HFFc6 (cell line): ENCODE measurements around the gene MCM10. TPM values are rescaled to one million over a fixed set of nuclear protein-coding genes. Genes with fewer than 3 reads are reported as not detected.

ENCODE experiments used
- DNase-seq: peaks from one replicate; pipeline ENCODE4 v3.0.0-alpha.2; 2018
- H3K27ac Mint-ChIP-seq: 2 replicates; pipeline ENCODE4 v1.8.0; 2020; ENCODE audit warnings: mild to moderate bottlenecking, mixed read lengths
- H3K27me3 Mint-ChIP-seq: 2 replicates; pipeline ENCODE4 v1.8.0; 2021; ENCODE audit warnings: mild to moderate bottlenecking, moderate library complexity, mixed read lengths; ENCODE audit not compliant: insufficient read depth
- H3K36me3 Mint-ChIP-seq: 2 replicates; pipeline ENCODE4 v1.8.0; 2021; ENCODE audit warnings: low read depth, mixed read lengths
- H3K4me1 Mint-ChIP-seq: 2 replicates; pipeline ENCODE4 v1.8.0; 2020; ENCODE audit warnings: low read depth, mixed read lengths
- H3K4me3 Mint-ChIP-seq: 2 replicates; pipeline ENCODE4 v1.8.0; 2020; ENCODE audit warnings: mild to moderate bottlenecking, moderate library complexity, mixed read lengths
- H3K9me3 Mint-ChIP-seq: 2 replicates; pipeline ENCODE4 v1.8.0; 2020; ENCODE audit warnings: mild to moderate bottlenecking, mixed read lengths
- total RNA-seq, 6 experiments: library from RNA; stranded (reverse); fragmentation: NEBNext Ultra II Directional; extraction: Animal tissue kit (Norgen Biotek cat#: 25700); gene quantifications; 2 replicates in 1 of 6; 3 replicates in 5 of 6; pipeline ENCODE4 v1.2.3, GENCODE V29; 2021
- TF ChIP-seq, protein P1 (sequence below): fragments of 200-600 bp; sonication (generic); IDR thresholded peaks from 2 replicates; pipeline ENCODE4 v1.5.0; 2021; ENCODE audit warnings: antibody characterized with exemption, mild to moderate bottlenecking

MCM10 gene
- total RNA-seq, 6 experiments from 2014 or later, result 8.3 to 18.4 (median 15.7) TPM

GRCh38 chr10:13139676-13140075 is 21.7 kb upstream of the MCM10 start:
- Mint-ChIP-seq H3K4me3 (no peak overlapping the region), H3K27ac (no peak overlapping the region), H3K27me3 (no peaks in the 10 kb centered on the region), H3K4me1 (no peaks in the 10 kb centered on the region), H3K9me3 (no peaks in the 10 kb centered on the region), H3K36me3 (peaks cover 31% of the 10 kb centered on the region)
- no peak for DNase-seq
- TF ChIP-seq, protein P1, sequence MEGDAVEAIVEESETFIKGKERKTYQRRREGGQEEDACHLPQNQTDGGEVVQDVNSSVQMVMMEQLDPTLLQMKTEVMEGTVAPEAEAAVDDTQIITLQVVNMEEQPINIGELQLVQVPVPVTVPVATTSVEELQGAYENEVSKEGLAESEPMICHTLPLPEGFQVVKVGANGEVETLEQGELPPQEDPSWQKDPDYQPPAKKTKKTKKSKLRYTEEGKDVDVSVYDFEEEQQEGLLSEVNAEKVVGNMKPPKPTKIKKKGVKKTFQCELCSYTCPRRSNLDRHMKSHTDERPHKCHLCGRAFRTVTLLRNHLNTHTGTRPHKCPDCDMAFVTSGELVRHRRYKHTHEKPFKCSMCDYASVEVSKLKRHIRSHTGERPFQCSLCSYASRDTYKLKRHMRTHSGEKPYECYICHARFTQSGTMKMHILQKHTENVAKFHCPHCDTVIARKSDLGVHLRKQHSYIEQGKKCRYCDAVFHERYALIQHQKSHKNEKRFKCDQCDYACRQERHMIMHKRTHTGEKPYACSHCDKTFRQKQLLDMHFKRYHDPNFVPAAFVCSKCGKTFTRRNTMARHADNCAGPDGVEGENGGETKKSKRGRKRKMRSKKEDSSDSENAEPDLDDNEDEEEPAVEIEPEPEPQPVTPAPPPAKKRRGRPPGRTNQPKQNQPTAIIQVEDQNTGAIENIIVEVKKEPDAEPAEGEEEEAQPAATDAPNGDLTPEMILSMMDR, result no peak

DNA sequence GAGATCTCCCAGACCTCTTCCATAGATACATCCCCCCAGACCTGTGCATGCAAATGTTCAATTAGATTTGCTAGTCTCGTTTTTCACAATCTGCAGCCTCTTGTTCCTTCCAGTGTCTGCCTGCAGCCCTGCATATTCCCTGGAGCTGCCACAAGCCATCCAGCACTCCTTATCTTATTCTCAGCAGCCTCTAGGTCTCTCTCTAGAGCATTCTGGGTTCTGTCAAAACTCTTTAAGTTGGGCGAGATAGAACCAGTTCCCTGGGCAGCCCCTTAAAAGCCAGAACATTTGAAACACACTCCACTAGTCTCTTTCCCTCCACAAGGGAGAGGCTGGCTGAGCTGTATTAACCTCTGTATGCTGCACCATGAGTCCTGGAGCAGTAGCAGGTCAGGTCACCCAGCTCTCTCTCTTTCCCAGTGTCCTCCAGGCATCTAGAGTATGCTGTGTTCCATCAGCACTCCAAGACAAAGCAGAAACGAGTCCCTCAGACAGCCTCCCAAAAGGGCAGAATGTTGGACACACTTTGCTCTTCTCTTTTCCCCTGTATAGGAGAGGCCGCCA is 20.6 kb upstream of the MCM10 start:
- H3K9me3 Mint-ChIP-seq, result no peaks in the 10 kb centered on the region
- H3K36me3 Mint-ChIP-seq, result peaks cover 33% of the 10 kb centered on the region
- no peak overlapping the region for H3K27ac Mint-ChIP-seq
- no peak for DNase-seq
- no peaks in the 10 kb centered on the region for H3K4me1 Mint-ChIP-seq
- TF ChIP-seq, protein P1, result no peak
- no peaks in the 10 kb centered on the region for H3K27me3 Mint-ChIP-seq
- no peak overlapping the region for H3K4me3 Mint-ChIP-seq

DNA sequence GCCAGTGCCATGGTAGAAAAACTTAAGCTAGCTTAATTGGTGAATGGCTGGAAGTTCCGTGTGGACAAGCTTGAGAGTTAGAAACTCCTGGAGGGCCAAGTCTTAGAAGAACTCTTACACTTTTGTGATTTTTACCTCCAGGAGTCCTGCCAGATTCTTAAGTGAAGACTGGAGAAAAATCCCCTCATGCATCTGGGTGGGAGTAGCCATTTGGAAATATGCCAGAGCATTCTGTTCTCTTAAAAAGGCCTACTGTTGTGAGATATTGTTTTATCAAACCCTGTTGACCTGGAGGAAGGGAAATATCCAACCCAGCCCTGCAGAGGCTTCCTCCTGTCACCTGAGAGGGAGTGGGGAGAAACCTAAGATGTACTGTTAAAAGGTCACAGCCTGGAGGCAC is 17.6 kb upstream of the MCM10 start:
- TF ChIP-seq, protein P1, result no peak
- DNase-seq, result no peak
- H3K4me1 Mint-ChIP-seq, result no peaks in the 10 kb centered on the region
- H3K27me3 Mint-ChIP-seq, result peaks cover 2% of the 10 kb centered on the region; the same call in 1 of the 2 replicates
- H3K9me3 Mint-ChIP-seq, result no peaks in the 10 kb centered on the region
- no peak overlapping the region for H3K4me3 Mint-ChIP-seq
- no peak overlapping the region for H3K27ac Mint-ChIP-seq
- peaks cover 28% of the 10 kb centered on the region for H3K36me3 Mint-ChIP-seq

DNA sequence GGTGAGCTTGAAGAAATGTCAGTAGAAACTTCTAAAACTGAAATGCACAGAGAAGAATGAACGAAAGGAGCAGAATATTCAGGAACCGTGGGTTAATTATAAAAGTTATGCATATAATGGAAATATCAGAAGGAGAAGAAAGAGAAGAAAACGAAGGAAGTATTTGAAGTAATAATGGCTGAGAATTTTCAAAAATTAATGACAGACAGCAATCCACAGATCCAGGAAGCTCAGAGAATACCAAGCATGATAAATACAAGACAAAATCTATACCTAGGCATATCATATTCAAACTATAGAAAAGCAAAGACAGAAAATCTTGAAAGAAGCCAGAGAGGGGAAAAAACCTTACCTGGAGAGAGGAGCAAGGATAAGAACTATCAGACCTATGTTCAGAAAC is 16.5 kb upstream of the MCM10 start:
- Mint-ChIP-seq H3K9me3 (no peaks in the 10 kb centered on the region), H3K27ac (no peak overlapping the region), H3K27me3 (peaks cover 2% of the 10 kb centered on the region), H3K4me1 (no peaks in the 10 kb centered on the region), H3K36me3 (peaks cover 28% of the 10 kb centered on the region), H3K4me3 (no peak overlapping the region)
- TF ChIP-seq, protein P1, result no peak
- no peak for DNase-seq

DNA sequence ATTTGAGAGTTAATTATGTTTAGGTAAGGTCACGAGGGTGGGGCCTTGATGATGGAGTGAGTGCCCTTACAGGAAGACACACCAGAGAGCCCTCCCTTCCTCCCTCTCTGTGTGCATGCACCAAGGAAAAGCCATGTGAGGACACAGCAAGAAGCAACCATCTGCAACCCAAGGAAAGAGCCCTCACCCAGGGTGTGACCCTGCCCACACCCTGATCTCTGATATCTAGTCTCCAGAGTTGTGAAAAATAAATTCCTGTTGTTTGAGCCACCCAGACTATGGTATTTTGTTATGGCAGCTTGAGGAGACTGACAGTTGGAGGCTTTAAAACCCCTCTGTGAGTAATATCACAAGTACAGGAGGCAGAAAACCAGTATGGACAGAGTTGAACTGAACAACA is 15.0 kb upstream of the MCM10 start:
- Mint-ChIP-seq H3K27ac (no peak overlapping the region), H3K4me3 (no peak overlapping the region), H3K36me3 (peaks cover 16% of the 10 kb centered on the region), H3K27me3 (peaks cover 2% of the 10 kb centered on the region), H3K4me1 (no peaks in the 10 kb centered on the region), H3K9me3 (no peaks in the 10 kb centered on the region)
- TF ChIP-seq, protein P1, result no peak
- DNase-seq, result no peak

DNA sequence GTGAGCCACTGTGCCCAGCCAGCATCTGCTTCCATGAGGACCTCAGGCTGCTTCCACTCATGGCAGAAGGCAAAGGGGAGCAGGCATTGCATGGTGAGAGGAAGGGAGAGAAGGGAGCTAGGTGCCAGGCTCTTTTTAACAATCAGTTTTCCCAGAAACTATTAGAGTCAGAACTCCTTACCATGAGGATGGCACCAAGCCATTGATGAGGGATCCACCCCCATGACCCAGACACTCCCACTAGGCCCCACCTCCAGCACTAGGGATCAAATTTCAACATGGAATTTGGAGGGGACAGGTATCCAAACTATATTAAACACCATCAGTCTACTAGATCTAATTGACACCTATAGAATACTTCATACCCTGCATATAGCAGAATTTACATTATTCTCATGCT is 14.2 kb upstream of the MCM10 start:
- Mint-ChIP-seq H3K9me3 (no peaks in the 10 kb centered on the region), H3K27me3 (peaks cover 2% of the 10 kb centered on the region), H3K4me1 (no peaks in the 10 kb centered on the region), H3K36me3 (peaks cover 16% of the 10 kb centered on the region), H3K4me3 (no peak overlapping the region), H3K27ac (no peak overlapping the region)
- no peak for DNase-seq
- TF ChIP-seq, protein P1, result no peak
